NCI-H82 treated with DMSO at 0.1 percent for 48 hours (cell line): ENCODE measurements around the gene SH3D19.

Experiments
- DNase-seq: peaks from one replicate; lab custom pipeline; 2025; ENCODE audit not compliant: unreplicated experiment; lab: John Stamatoyannopoulos, UW

Gene SH3D19

GRCh38 chr4:151325111-151325948, at the start of gene SH3D19:
Gene SH3D19, minus strand, starts transcription at chr4:151325605. Its CDS starts 253 bp downstream, at chr4:151325352.
- DNase-seq = peak; percentile 69

- peak; percentile 80 for DNase-seq
Observed at GRCh38 chr4:151362404-151363164, 37.2 kb upstream of the SH3D19 start.

GRCh38 chr4:151361966-151362365, 36.6 kb upstream of the SH3D19 start:
- no peak for DNase-seq

GRCh38 chr4:151361126-151361525, 35.7 kb upstream of the SH3D19 start:
- DNase-seq = no peak

GRCh38 chr4:151359576-151359975, 34.2 kb upstream of the SH3D19 start:
- no peak for DNase-seq

GRCh38 chr4:151358266-151358665, 32.9 kb upstream of the SH3D19 start:
- no peak for DNase-seq

- no peak for DNase-seq
Observed at GRCh38 chr4:151356510-151356909, 31.1 kb upstream of the SH3D19 start.

- no peak for DNase-seq
Observed at GRCh38 chr4:151355155-151355554, 29.8 kb upstream of the SH3D19 start.

GRCh38 chr4:151347490-151348235, 22.3 kb upstream of the SH3D19 start:
- DNase-seq = no peak

- no peak for DNase-seq
Observed at GRCh38 chr4:151344948-151345347, 19.5 kb upstream of the SH3D19 start.

- no peak for DNase-seq
Observed at GRCh38 chr4:151340751-151341385, 15.5 kb upstream of the SH3D19 start.

GRCh38 chr4:151339467-151339866, 14.1 kb upstream of the SH3D19 start:
- no peak for DNase-seq

- DNase-seq = no peak
Observed at GRCh38 chr4:151331276-151332042, 6.1 kb upstream of the SH3D19 start.

GRCh38 chr4:151329217-151330007, 4.0 kb upstream of the SH3D19 start:
- DNase-seq = no peak

- no peak for DNase-seq
Observed at GRCh38 chr4:151325949-151326246, 493 bp upstream of the SH3D19 start.

GRCh38 chr4:151324752-151325110, 674 bp downstream of the SH3D19 start:
- no peak for DNase-seq

GRCh38 chr4:151324124-151324751, 1.2 kb downstream of the SH3D19 start:
- no peak for DNase-seq

GRCh38 chr4:151323667-151324066, 1.7 kb downstream of the SH3D19 start:
- no peak for DNase-seq

GRCh38 chr4:151322570-151322969, 2.8 kb downstream of the SH3D19 start:
- no peak for DNase-seq
